Liver (tissue), 9 donors: ENCODE data around the gene IKZF3. TPM values are rescaled to one million over a fixed set of nuclear protein-coding genes. Genes with fewer than 3 reads are reported as not detected.

Source experiments
- DNase-seq: peaks from one replicate; pipeline ENCODE4 v3.0.0-alpha.2; 2017; ENCODE audit warnings: low spot score
- H3K27ac ChIP-seq, 2 donors: one replicate each; pipeline ENCODE4 v1.7.0; 2013; ENCODE audit warnings: inconsistent platforms in 2 of 2, low read length in 2 of 2, control low read depth in 1 of 2, low read depth in 1 of 2, mild to moderate bottlenecking in 1 of 2
- H3K27me3 ChIP-seq, 4 donors: one replicate each; pipeline versions ENCODE4 v1.6.1 to v1.7.0; 2013; ENCODE audit warnings: low read length in 3 of 4, inconsistent platforms in 1 of 4, mild to moderate bottlenecking in 1 of 4, moderate library complexity in 1 of 4; ENCODE audit not compliant: control insufficient read depth in 4 of 4, insufficient read depth in 4 of 4
- H3K36me3 ChIP-seq, 4 donors: one replicate each; pipeline versions ENCODE4 v1.6.1 to v1.7.0; 2013; ENCODE audit warnings: low read length in 3 of 4, mild to moderate bottlenecking in 3 of 4, low read depth in 1 of 4, moderate library complexity in 1 of 4; ENCODE audit not compliant: control insufficient read depth in 4 of 4, insufficient read depth in 3 of 4
- H3K4me1 ChIP-seq, 4 donors: one replicate each; pipeline versions ENCODE4 v1.6.1 to v1.7.0; 2013; ENCODE audit warnings: low read length in 3 of 4, mild to moderate bottlenecking in 3 of 4, moderate library complexity in 1 of 4; ENCODE audit not compliant: control insufficient read depth in 4 of 4, insufficient read depth in 4 of 4
- H3K4me3 ChIP-seq, 3 donors: one replicate each; pipeline versions ENCODE4 v1.6.1 to v1.7.0; 2013; ENCODE audit warnings: low read length in 3 of 3, control low read depth in 1 of 3, low read depth in 1 of 3, mild to moderate bottlenecking in 1 of 3
- H3K9ac ChIP-seq, 2 donors: one replicate each; pipeline ENCODE4 v1.7.0; 2013; ENCODE audit warnings: low read length in 2 of 2, mild to moderate bottlenecking in 2 of 2, moderate library complexity in 2 of 2, control low read depth in 1 of 2, low read depth in 1 of 2
- H3K9me3 ChIP-seq, 4 donors: one replicate each; pipeline versions ENCODE4 v1.6.1 to v1.7.0; 2013; ENCODE audit warnings: low read length in 3 of 4; ENCODE audit not compliant: control insufficient read depth in 4 of 4
- ATF3 ChIP-seq: IDR thresholded peaks from 2 replicates; pipeline ENCODE4 v1.6.1; 2016; ENCODE audit warnings: antibody characterized with exemption
- CTCF ChIP-seq: fragments of 150-350 bp; IDR thresholded peaks from 2 replicates; pipeline ENCODE4 v1.5.1; 2017; ENCODE audit warnings: improper control_type of control experiment, low read depth, low read length; ENCODE audit not compliant: missing input control
- EGR1 ChIP-seq, 2 donors: IDR thresholded peaks; 2 replicates each; pipeline ENCODE4 v1.6.1; 2016 to 2018; ENCODE audit warnings: antibody characterized with exemption in 2 of 2, low read depth in 2 of 2
- FOXA1 ChIP-seq: IDR thresholded peaks from 2 replicates; pipeline ENCODE4 v1.6.1; 2016; ENCODE audit warnings: antibody characterized with exemption
- FOXA2 ChIP-seq: IDR thresholded peaks from 2 replicates; pipeline ENCODE4 v1.6.1; 2016; ENCODE audit warnings: antibody characterized with exemption
- GABPA ChIP-seq, 2 donors: IDR thresholded peaks in 1 of 2; conservative IDR thresholded peaks in 1 of 2; 2 replicates each; pipeline ENCODE4 v1.6.1; 2016; ENCODE audit warnings: antibody characterized with exemption in 2 of 2, mild to moderate bottlenecking in 1 of 2, moderate library complexity in 1 of 2
- HNF4A ChIP-seq, 2 donors: conservative IDR thresholded peaks; 2 replicates each; pipeline ENCODE4 v1.6.1; 2016; ENCODE audit warnings: antibody characterized with exemption in 2 of 2, mild to moderate bottlenecking in 2 of 2
- JUND ChIP-seq, 2 donors: IDR thresholded peaks; 2 replicates each; pipeline ENCODE4 v1.6.1; 2016; ENCODE audit warnings: antibody characterized with exemption in 2 of 2
- MAX ChIP-seq: IDR thresholded peaks from 2 replicates; pipeline ENCODE4 v1.6.1; 2016; ENCODE audit warnings: antibody characterized with exemption
- NR2F2 ChIP-seq: IDR thresholded peaks from 2 replicates; pipeline ENCODE4 v1.6.1; 2016; ENCODE audit warnings: antibody characterized with exemption
- RAD21 ChIP-seq, 2 donors: IDR thresholded peaks; 2 replicates each; pipeline ENCODE4 v1.6.1; 2016; ENCODE audit warnings: antibody characterized with exemption in 2 of 2, mild to moderate bottlenecking in 2 of 2
- REST ChIP-seq: IDR thresholded peaks from 2 replicates; pipeline ENCODE4 v1.6.1; 2016; ENCODE audit warnings: antibody characterized with exemption, mild to moderate bottlenecking
- RXRA ChIP-seq, 2 donors: IDR thresholded peaks; 2 replicates each; pipeline ENCODE4 v1.6.1; 2017 to 2018; ENCODE audit warnings: antibody characterized with exemption in 2 of 2, mild to moderate bottlenecking in 1 of 2
- SP1 ChIP-seq: IDR thresholded peaks from 2 replicates; pipeline ENCODE4 v1.6.1; 2018; ENCODE audit warnings: antibody characterized with exemption, mild to moderate bottlenecking
- TAF1 ChIP-seq: conservative IDR thresholded peaks from 2 replicates; pipeline ENCODE4 v1.6.1; 2016; ENCODE audit warnings: antibody characterized with exemption, mild to moderate bottlenecking
- YY1 ChIP-seq: IDR thresholded peaks from 2 replicates; pipeline ENCODE4 v1.6.1; 2016; ENCODE audit warnings: antibody characterized with exemption, mild to moderate bottlenecking
- whole genome bisulfite sequencing: extraction: QIAGEN DNeasy Blood & Tissue Kit; methylation state at CpG from one replicate; pipeline ENCODE4 v1.1.7; 2013; 5-methylcytosine and 5-hydroxymethylcytosine counted together
- polyA plus RNA-seq, 2 donors: library from polyadenylated mRNA; stranded (reverse) in 1 of 2; unstranded in 1 of 2; fragments of 200-250 nt in 1 of 2; fragments of >200 nt in 1 of 2; fragmentation: Nextera tagmentation in 1 of 2; extraction: Ambion mirVana in 1 of 2; gene quantifications; one replicate each; pipeline versions ENCODE4 v1.2.1 to v1.2.3, GENCODE V29; 2013 to 2015
- total RNA-seq, 2 donors: library from RNA; depleted of rRNA; stranded (reverse); fragments of >200 nt; gene quantifications; one replicate each; pipeline ENCODE4 v1.2.3, GENCODE V29; 2014
- donor health status: healthy.
- donor health status: healthy.
- donor health status: healthy.
- donor health status: healthy.
- donor health status: healthy.

Gene IKZF3
- total and polyA plus RNA-seq, 4 donors: 0.32 to 2.3 (median 0.83) TPM

GRCh38 chr17:39746145-39746461 lies 118.0 kb downstream of the IKZF3 start:
- no peak for TF ChIP-seq MAX
- TF ChIP-seq ATF3: no peak
- no peak for TF ChIP-seq JUND (IDR thresholded peaks at IDR 0.05)
- TF ChIP-seq HNF4A (conservative IDR thresholded peaks at IDR 0.05): no peak
- TF ChIP-seq GABPA (IDR thresholded peaks at IDR 0.05 in 1 of 2, conservative IDR thresholded peaks at IDR 0.05 in 1 of 2): no peak
- no peak for TF ChIP-seq RXRA (IDR thresholded peaks at IDR 0.05)
- TF ChIP-seq SP1: no peak
- no peak for TF ChIP-seq TAF1
- Histone ChIP-seq H3K9me3 (no peaks in the 10 kb centered on the region), H3K4me3 (no peak overlapping the region), H3K4me1 (peaks cover 0 to 8% (median 5%) of the 10 kb centered on the region in 4 donors), H3K36me3 (peaks cover 1 to 27% (median 14%) of the 10 kb centered on the region in 4 donors), H3K27ac (no peak overlapping the region), H3K27me3 (no peaks in the 10 kb centered on the region), H3K9ac (no peak overlapping the region)
- no peak for DNase-seq
- 97% methylated on average over 7 of the region's 7 CpGs for WGBS

- Histone ChIP-seq H3K27ac (no peak overlapping the region), H3K9me3 (no peaks in the 10 kb centered on the region), H3K9ac (no peak overlapping the region), H3K36me3 (peaks cover 1 to 27% (median 14%) of the 10 kb centered on the region in 4 donors), H3K27me3 (no peaks in the 10 kb centered on the region), H3K4me1 (peaks cover 0 to 13% (median 9%) of the 10 kb centered on the region in 4 donors), H3K4me3 (no peak overlapping the region)
- TF ChIP-seq RAD21 (IDR thresholded peaks at IDR 0.05) (no peak), HNF4A (conservative IDR thresholded peaks at IDR 0.05) (no peak), REST (no peak), CTCF (no peak), FOXA2 (no peak), FOXA1 (no peak), MAX (no peak), RXRA (IDR thresholded peaks at IDR 0.05) (no peak), NR2F2 (no peak), EGR1 (IDR thresholded peaks at IDR 0.05; ENCODE audit: low read depth in 2 of 2) (no peak), JUND (IDR thresholded peaks at IDR 0.05) (no peak), YY1 (no peak), TAF1 (no peak)
- 96% methylated on average over 23 of the region's 23 CpGs for WGBS
- DNase-seq: no peak
These were observed 118.6 kb downstream of the IKZF3 start for GRCh38 chr17:39745335-39746144.
